Left lobe of liver (tissue), 2 donors: Measurements from ENCODE around the gene ENTPD2. TPM values are rescaled to one million over a fixed set of nuclear protein-coding genes. Genes with fewer than 3 reads are reported as not detected.

Source experiments
- ATAC-seq: fragments of 200-7000 bp; cut with Tn5 transposase; one replicate; pipeline ENCODE4 v1.9.1; 2020; ENCODE audit warnings: mild to moderate bottlenecking, moderate library complexity
- DNase-seq: peaks from one replicate; pipeline ENCODE4 v3.0.0-alpha.2; 2020; ENCODE audit warnings: low spot score
- total RNA-seq: library from RNA; stranded (reverse); gene quantifications from one replicate; pipeline ENCODE4 v1.2.1, GENCODE V29; 2021
- donor health status: DM: no; HTN: no; CAD: no; lungs with moderate emphysema.
- donor health status: DM: no; HTN: yes; CAD: no.

ENTPD2 gene
- total RNA-seq, 1 donor from 2014 or later = 1.7 TPM

DNA sequence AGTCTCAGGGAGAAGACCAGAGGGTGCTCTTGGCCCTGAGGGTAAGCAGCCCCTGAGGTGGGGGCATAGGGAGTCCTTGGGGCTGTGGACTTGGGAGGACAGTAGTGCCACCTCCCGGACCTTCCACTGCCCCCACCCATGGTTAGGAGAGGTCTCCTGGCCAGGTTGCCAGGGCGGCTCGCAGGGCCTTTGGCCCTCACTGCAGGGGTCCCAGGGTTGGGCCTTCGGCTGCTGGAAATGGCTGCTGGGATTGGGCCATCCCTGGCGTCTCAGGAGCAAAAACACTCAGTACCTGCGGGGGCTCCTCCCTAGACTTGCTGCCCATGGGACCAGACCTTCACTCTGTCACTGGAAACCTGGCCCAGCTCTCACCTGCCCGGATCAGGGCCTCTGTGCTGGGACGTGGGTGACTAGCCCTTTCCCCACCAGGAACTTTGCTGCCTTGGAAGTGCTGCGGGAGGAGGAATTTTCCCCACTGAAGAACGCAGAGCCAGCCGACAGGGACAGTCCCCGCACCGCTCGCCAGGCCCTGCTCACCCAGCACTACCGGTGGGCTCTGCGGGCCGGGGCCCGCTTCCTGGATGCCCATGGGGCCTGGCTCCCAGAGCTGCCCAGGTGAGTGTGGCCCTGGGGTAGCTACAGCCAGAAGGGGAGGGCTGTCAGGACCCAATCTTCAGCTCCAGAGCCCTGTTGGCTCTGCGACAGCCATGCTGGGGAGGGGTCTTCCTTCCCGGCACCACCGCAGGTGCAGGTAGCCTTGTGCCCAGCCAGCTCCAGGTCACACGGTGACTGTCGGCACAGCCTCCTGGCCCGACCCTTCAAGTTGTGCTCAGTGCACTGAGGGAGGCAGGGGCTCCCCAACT lies 26.6 kb upstream of the ENTPD2 start:
- ATAC-seq (no peak), DNase-seq (no peak)

DNA sequence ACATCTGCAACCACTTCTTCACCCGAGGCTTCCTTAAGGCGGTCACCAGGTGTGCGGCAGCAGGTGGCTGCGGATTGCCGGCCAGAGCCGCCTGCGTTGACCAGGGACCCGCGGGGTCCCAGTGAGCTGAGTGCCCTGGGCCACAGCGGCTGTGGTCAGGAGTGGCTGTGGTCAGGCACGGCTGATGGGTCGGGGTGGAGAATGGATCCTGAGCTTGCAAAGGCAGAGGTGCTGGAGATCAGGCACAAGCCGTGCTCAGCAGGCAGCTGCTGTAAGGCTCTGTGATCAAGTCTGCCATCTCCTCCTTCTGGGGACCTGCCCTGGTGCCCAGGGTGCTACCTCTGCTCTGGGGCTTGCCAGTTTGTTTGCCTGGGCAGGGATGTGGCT lies 25.5 kb upstream of the ENTPD2 start:
- no peak for ATAC-seq
- no peak for DNase-seq

DNA sequence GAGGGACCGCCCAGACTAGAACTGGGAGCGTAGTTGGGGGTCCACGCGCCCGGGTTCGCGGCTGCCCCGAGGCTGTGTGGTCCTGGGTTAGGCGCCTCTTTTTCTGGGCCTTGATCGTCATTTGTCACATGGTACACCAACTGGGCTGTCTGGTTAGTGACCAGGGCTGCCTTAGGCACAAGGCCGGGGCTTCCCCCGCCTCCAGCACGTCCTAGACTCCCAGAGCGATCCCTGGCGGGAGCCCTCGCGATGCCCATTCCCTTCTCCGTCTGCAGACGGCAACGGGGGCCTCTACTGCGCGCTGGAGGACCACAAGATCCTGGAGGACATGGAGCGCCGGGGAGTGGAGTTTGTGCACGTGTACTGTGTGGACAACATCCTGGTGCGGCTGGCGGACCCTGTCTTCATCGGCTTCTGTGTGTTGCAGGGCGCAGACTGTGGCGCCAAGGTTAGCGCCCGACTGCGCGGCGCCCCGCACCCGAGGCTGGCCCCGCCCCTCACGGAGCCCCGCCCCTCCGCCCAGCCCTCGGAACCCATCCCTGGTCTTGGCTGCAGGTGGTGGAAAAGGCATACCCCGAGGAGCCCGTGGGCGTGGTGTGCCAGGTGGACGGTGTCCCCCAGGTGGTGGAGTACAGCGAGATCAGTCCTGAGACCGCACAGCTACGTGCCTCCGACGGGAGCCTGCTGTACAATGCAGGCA lies 25.0 kb upstream of the ENTPD2 start:
- ATAC-seq = peak; percentile 32

DNA sequence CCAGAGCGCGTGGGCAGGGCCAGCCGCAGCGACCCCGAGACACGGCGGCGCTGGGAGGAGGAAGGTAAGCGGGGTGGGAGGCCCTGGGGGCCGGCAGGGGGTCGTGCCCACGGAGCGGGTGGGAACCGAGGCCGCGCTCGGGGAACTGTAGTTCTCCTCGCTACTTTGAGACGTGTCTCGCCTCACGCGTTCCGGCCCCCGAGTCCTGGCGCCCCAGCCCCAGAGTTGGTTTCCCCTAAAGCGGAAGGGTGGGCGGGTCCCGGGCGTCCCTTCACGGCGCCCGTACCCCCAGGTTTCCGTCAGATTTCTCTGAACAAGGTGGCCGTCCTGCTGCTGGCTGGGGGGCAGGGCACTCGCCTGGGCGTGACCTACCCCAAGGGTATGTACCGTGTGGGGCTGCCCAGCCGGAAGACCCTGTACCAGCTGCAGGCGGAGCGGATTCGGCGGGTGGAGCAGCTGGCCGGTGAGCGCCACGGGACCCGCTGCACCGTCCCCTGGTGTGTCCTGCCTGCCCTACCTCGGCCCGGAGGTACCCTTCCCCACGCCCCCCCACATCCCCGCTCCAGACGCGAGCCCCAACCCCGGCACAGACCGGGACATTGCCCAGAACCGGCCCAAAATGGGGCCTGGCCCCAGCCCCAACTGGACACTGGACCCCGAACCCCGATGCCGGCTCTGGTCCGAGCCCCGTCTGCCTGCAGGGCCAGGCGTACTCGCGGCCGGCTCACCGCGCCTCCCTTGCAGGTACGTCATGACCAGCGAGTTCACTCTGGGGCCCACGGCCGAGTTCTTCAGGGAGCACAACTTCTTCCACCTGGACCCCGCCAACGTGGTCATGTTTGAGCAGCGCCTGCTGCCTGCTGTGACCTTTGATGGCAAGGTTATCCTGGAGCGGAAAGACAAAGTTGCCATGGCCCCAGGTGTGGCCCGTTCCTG lies 24.2 kb upstream of the ENTPD2 start:
- ATAC-seq (no peak), DNase-seq (peak; percentile 49)

More for the DNA sequence above, 25.0 kb upstream of the ENTPD2 start:
- DNase-seq = peak; percentile 44

DNA sequence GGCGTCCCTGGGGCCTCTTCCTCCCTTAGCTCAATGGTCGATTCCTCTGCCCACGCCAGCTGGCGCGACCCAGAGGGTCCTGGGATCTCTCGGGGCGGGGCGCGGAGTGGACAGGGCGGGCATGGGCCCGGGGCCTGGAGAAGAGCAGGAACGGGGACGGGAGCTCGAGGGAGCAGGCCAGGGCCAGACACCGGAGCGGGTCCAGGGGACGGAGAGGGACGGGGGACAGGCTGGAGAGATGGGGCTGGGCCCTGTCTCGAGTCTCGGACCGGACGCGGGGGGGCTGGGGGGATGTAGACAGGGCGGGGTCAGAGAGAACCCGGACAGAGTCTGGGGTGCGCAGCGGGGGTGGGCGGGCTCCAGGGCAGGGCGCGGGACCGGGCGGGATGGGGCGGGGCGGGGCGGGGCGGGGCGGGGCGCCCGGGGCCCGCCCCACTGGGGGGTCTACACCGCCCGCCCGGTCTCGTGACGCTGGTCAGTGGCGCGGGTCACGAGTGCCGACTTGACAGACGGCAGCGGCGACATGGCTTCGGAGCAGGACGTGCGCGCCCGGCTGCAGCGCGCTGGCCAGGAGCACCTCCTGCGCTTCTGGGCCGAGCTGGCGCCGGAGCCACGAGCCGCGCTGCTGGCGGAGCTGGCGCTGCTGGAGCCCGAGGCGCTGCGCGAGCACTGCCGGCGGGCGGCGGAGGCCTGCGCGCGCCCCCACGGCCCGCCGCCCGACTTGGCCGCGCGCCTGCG lies 23.3 kb upstream of the ENTPD2 start, which contains the start of gene UAP1L1:
UAP1L1 (plus strand) TSS at position 508 of the 738 bp plus-strand sequence; CDS start at position 524, 16 bp downstream.
- no peak for DNase-seq
- peak; percentile 53 for ATAC-seq

DNA sequence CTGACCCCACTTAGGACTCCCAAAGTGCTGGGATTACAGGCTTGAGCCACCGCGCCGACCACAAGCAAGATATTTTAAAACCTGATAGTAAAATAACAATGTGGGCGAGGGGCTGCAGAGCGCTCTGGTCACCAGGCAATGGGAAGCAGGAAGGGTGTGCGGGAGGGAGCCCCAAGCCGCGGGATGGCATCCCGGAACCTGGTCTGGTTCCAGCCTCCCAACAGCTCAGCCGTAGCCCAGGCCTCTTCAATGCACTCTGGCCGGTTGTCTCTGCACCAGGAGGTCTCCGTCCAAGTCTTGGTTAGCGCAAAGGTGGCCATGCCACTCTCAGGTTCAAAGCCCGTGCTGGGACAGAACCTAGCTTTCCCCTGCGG lies 22.8 kb upstream of the ENTPD2 start:
- ATAC-seq (no peak), DNase-seq (no peak)

DNA sequence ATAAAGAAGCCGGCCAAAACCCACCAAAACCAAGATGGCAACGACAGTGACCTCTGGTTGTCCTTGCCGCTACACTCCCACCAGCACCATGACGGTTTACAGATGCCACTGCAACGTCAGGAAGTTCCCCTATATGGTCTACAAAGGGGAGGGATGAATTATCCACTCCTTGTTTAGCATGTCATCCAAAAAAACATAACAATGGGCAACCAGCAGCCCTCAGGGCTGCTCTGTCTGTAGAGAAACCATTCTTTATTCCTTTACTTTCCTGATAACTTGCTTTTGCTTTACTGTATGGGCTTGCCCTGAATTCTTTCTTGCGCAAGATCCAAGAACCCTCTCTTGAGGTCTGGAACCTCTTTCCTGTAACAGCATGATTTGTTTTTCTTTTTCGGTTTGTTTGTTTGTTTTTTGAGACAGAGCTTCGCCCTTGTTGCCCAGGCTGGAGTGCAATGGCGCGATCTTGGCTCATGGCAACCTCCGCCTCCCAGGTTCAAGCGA lies 21.5 kb upstream of the ENTPD2 start:
- DNase-seq (no peak), ATAC-seq (no peak)

DNA sequence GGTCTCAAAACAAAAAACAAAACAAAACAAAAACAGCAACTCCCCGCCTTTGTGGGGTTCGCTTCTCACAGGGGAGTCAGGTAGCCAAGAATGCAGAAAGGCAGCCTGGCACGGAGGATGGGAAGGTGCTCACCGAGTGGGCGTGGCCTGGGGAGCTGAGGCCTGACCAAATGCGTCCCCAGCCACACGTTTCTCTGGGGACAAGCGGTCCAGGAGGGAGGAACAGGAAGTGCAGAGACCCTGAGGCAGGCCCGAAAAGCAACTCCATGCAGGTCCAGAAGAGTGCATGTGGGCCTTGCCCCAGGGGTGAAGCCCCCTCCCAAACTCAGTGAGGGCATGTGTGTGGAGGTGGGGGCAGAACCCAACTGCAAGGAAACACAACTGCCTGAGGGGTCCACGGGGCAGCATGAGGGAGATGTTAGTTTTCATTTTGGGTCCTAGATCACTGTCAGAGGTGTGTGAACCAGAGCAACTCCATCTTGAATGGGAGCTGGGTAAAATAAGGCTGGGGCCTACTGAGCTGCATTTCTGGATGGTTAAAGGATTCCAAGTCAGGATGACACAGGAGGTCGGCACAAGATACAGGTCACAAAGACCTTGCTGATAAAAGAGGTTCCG lies 20.9 kb upstream of the ENTPD2 start:
- DNase-seq = no peak

DNA sequence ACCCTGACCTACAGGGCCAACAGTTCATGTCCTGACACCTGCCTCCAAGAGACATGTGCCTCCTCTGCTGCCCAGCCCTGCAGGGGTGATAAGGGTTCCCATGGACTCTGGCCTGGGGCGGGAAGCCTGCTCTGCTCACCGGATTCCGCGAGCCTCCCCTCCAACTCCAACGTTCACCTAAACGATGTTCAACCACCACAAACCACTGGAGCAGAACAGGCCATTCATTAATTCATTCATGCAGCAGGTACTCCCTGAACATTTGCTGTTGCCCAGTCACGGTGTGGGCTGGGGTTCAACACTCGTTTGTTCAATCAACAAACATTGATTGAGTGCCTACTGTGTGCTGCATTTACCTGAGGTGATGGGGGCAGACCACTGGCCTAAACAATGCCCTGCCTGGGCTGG lies 20.1 kb upstream of the ENTPD2 start:
- no peak for DNase-seq
- ATAC-seq = no peak

More for the DNA sequence above, 20.9 kb upstream of the ENTPD2 start:
- no peak for ATAC-seq

DNA sequence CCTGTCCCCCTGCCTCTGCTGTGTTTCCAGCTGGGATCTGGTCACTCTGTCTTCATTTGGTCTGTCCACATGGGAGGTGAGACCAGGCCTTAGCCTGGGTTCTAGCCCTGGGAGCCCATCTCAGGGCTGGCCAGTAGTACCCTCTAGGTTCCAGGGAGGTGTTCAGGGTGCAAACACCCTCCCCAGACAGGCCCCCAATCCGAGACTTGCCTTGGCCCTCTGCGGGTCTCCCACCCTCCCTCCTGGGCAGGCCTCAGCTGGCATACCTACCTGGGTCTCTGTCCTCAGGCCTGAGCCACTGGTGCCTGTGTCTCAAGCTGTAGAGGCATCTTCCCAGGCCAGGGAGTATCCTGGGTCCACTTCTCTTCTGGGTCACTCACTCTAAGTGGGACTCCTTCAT lies 17.4 kb upstream of the ENTPD2 start:
- ATAC-seq = no peak
- DNase-seq = no peak

DNA sequence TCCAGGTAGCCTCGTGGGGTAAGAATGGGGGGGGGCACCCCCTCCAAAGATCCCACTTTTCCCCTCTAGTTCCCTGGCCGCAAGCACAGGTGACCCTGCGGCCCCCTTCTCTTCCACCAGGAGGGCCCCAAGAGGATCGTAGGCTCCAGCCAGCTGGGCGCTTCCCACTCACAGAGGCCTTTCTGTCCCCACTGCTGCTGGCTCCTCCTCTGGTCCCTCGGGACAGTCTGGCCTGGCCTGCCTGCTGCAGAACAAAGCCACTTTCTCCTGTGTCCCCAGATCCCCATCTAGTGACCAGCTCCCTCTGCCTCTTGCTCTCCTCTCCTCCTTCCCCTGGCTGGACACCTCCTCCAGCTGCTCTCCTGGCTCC lies 17.0 kb upstream of the ENTPD2 start:
- ATAC-seq (peak; percentile 2), DNase-seq (no peak)

DNA sequence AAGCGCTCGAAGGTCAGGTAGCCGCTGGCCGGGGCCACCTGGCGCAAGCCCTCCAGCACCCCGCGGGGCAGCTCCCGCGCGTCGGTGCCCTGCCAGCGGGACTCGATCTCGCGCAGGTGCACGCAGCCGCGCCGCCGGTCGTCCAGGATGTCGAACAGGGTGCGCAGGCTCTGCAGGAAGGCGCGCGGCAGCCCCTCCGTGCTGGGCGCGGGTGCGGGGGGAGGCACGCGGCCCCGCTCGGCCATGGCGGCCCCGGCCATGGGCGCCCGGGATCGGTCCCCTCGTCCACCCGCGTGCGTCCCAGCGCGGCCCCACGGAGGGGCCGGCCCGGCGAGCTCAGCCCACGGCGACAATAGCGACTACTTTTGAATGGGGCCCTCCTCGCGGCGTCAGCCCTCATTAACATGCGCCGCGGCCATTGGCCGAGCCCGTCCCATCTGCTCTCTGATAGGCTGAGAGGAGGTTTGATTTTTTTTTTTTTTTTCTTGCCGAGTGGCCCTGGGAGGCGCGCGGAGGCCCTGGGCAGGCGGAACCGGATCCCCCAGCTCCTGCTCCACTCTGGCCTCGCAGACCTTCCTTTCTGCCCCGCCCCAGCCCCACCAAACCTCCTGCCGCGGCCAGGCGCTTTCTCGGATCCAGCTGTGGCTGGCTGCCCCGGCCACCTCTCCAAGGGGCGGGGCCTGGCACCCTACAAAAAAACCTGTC lies 16.5 kb upstream of the ENTPD2 start, which contains the start of gene SAPCD2:
SAPCD2 (minus strand) TSS at position 357 of the 705 bp plus-strand sequence; CDS start at position 260, 97 bp downstream.
- peak; percentile 82 for ATAC-seq
- DNase-seq = peak; percentile 79

DNA sequence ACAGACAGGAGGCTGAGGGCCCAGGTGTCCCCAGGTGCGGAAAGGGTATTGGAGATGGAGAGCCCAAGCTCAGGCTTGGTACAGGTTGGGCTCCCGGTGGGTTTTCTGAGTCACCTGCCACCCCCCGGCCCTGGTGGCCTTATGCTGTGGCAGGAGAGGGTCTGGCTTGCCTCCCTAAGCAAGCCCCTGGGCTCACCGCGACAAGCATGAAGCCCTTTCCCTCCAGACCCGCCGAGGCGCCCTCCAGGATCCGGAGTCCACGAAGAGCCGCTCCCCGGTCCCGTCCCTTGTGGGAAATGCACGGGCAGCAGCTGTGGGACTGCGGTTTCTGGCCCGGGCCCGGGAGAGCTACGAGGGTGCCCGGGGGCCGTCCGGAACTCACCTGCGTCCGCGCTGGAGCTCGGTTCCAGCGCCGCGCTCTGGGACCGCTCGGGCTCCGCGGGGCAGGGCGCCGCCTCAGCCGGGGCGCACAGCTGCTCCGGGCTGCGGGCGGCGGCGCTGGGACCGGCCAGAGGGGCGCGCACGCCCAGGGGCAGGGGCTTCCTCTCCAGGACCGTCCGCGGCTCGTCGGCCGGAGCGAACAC lies 15.7 kb upstream of the ENTPD2 start:
- ATAC-seq (no peak), DNase-seq (no peak)

DNA sequence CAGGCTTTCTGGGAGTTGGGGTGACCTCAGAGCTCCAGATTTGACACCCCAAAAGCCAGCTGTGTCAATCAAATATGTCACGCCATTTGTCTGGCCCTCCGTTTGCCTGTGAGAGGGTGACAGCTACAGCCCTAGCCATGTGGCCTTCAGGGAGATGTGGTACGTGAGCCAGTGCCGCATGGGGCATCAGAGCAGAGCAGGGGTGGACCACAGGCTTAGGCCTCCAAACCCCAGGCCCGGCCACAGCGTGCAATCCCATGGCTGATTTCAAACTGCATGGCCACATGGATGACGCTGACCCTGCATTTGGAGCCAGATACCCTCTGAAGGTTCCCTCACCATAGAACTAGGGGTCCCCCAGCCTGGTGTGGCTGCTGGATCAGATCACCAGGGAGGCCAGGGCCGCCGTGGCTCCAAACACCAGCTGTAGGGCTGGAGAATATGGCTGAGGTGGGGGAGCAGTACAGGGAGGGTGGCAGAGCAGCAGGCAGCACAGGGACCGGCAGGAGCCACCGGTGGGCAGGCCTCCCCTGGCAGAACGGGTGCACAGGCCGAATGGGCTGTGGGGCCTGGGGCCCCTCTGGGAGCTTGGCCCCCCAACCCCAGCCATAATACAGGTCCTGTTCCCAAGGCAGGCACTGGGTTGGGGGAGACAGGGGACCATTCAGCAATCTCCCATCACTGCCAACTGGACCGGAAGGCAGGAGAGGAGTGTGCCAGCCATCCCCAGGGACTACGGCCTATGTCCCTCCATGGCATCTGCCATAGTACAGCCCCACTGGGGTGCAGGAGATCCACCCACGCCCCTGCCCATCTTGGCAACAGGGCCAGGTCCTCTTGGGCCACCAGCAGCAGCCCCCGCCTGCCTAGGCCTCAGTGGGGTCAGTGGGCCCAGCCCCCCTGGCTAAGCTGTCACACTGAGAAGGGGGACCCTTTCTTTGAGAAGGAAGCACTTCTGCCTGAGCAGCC lies 15.0 kb upstream of the ENTPD2 start:
- no peak for ATAC-seq
- no peak for DNase-seq

DNA sequence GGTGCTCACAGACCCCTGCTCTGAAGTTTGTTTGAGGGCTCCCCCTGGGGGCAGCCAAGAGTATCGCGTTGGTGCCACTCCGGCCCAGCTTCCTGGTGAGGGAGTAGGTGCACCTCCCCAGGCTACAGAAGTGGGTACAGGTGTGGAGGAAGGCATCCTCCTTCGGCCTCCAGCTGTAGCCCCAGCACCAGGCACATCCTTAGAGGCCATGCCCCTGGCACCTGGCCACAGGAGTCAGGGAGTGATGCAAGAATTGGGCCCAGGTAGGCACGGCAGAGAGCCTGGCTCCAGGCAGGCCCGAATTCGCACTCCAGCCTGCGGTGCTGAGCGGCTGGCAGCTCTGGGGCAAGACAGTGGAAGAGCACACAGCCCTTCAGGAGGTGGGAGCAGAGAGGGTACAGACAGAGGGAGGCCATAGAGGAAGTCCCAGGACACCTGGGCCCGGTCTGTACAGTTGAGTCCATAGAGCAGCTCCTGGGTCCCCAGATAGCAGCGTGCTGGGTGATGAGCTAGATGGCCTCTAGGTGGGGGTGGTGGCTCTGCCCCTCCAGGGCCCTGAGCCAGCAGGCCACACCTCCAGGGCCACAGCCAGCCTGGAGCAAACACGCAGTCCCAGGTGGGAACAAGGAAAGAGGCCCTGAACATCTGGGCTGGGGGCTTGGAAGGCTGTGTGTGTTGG lies 14.1 kb upstream of the ENTPD2 start:
- DNase-seq (peak; percentile 86), ATAC-seq (peak; percentile 78)

DNA sequence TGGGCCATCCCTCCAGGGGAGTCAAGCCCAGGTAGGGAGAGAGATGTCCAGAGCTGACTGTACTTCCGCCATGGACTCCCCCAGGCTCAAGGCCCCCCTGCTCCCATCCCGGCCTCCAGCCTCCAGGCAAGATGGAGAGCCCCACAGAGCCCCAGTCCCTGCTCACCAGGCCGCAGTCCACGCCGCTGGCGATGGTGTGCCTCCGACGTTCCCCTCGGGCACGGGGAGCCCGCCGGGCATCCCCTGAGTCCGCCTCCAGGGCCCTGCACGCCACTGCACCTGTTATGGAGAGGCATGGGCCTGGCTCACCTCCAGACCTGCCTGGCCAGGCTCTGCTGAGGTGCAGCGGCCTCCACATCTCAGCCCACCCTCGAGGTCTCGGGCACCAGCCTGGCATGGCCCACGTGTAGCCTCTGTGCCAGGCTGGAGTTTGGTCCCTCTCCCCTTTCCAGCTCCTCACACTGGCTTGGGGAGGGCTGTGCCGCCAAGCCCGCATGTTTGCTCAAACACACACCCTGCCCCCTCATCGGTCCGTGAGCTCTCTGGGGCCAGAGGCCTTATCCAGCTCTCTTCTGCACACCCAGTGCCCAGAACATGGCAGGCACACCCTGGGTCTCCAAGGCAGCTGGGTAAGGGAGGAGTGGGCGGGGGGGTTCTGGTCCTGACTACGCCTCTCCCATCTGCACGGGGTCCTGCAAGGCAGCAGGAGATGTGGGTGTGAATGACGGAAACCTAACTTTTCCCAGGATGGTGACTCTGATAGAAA lies 12.4 kb upstream of the ENTPD2 start:
- DNase-seq = no peak
- no peak for ATAC-seq
